ENCODE results near the gene FAM163B. TPM values are rescaled to one million over a fixed set of nuclear protein-coding genes. Genes with fewer than 3 reads are reported as not detected.

Gene FAM163B
- total RNA-seq, 1 donor from 2014 or later = not detected

- Mint-ChIP-seq H3K9me3 (ENCODE audit: unreplicated experiment) (no peaks in the 10 kb centered on the region), H3K4me1 (ENCODE audit: unreplicated experiment) (peaks cover 36% of the 10 kb centered on the region), H3K27ac (ENCODE audit: unreplicated experiment) (no peak overlapping the region), H3K4me3 (ENCODE audit: unreplicated experiment) (no peak overlapping the region), H3K27me3 (ENCODE audit: unreplicated experiment) (peaks cover 8% of the 10 kb centered on the region), H3K36me3 (ENCODE audit: low read depth, unreplicated experiment) (peaks cover 8% of the 10 kb centered on the region)
- no peak for TF ChIP-seq CTCF (IDR thresholded peaks at IDR 0.05; ENCODE audit: unreplicated experiment)
- no peak for DNase-seq (ENCODE audit: low spot score)
These were observed 29.4 kb downstream of the FAM163B start for GRCh38 chr9:133579601-133580418.

GRCh38 chr9:133578524-133579441 lies 30.4 kb downstream of the FAM163B start:
- peaks cover 30% of the 10 kb centered on the region for H3K4me1 Mint-ChIP-seq (ENCODE audit: unreplicated experiment)
- peaks cover 5% of the 10 kb centered on the region for H3K27me3 Mint-ChIP-seq (ENCODE audit: unreplicated experiment)
- peak overlapping the region; percentile 30 for H3K27ac Mint-ChIP-seq (ENCODE audit: unreplicated experiment)
- H3K9me3 Mint-ChIP-seq (ENCODE audit: unreplicated experiment) = no peaks in the 10 kb centered on the region
- H3K36me3 Mint-ChIP-seq (ENCODE audit: low read depth, unreplicated experiment) = peaks cover 4% of the 10 kb centered on the region
- no peak overlapping the region for H3K4me3 Mint-ChIP-seq (ENCODE audit: unreplicated experiment)
- no peak for TF ChIP-seq CTCF (IDR thresholded peaks at IDR 0.05; ENCODE audit: unreplicated experiment)
- no peak for DNase-seq (ENCODE audit: low spot score)

- no peak overlapping the region for H3K4me3 Mint-ChIP-seq (ENCODE audit: unreplicated experiment)
These were observed 31.5 kb downstream of the FAM163B start for GRCh38 chr9:133577737-133578112.

GRCh38 chr9:133576875-133577736 lies 32.1 kb downstream of the FAM163B start:
- Mint-ChIP-seq H3K9me3 (ENCODE audit: unreplicated experiment) (no peaks in the 10 kb centered on the region), H3K27me3 (ENCODE audit: unreplicated experiment) (peaks cover 9% of the 10 kb centered on the region), H3K4me1 (ENCODE audit: unreplicated experiment) (peaks cover 30% of the 10 kb centered on the region), H3K4me3 (ENCODE audit: unreplicated experiment) (no peak overlapping the region), H3K36me3 (ENCODE audit: low read depth, unreplicated experiment) (peaks cover 4% of the 10 kb centered on the region), H3K27ac (ENCODE audit: unreplicated experiment) (no peak overlapping the region)
- no peak for TF ChIP-seq CTCF (IDR thresholded peaks at IDR 0.05; ENCODE audit: unreplicated experiment)
- DNase-seq (ENCODE audit: low spot score) = no peak

More at GRCh38 chr9:133577737-133578112, 31.5 kb downstream of the FAM163B start:
- Mint-ChIP-seq H3K9me3 (ENCODE audit: unreplicated experiment) (no peaks in the 10 kb centered on the region), H3K36me3 (ENCODE audit: low read depth, unreplicated experiment) (peaks cover 4% of the 10 kb centered on the region), H3K27ac (ENCODE audit: unreplicated experiment) (no peak overlapping the region), H3K27me3 (ENCODE audit: unreplicated experiment) (peaks cover 9% of the 10 kb centered on the region), H3K4me1 (ENCODE audit: unreplicated experiment) (peaks cover 30% of the 10 kb centered on the region)
- DNase-seq (ENCODE audit: low spot score) = no peak
- no peak for TF ChIP-seq CTCF (IDR thresholded peaks at IDR 0.05; ENCODE audit: unreplicated experiment)

Data from endothelial cell (in vitro differentiated cells).